H54 (cell line): ENCODE data around the gene TPPP3.

Source experiments
- DNase-seq: peaks from one replicate; pipeline ENCODE4 v3.0.0; 2011; ENCODE audit warnings: low spot score, mixed read lengths; ENCODE audit not compliant: insufficient read length
- FAIRE-seq: peaks from 3 replicates; lab custom pipeline; 2011; peaks lifted over from hg19 to GRCh38; lab: Jason Lieb, UNC
- POLR2A ChIP-seq: IDR thresholded peaks from 2 replicates; pipeline ENCODE4 v1.6.1; 2011; ENCODE audit warnings: low read depth, mild to moderate bottlenecking, low read length

The TPPP3 gene

DNA sequence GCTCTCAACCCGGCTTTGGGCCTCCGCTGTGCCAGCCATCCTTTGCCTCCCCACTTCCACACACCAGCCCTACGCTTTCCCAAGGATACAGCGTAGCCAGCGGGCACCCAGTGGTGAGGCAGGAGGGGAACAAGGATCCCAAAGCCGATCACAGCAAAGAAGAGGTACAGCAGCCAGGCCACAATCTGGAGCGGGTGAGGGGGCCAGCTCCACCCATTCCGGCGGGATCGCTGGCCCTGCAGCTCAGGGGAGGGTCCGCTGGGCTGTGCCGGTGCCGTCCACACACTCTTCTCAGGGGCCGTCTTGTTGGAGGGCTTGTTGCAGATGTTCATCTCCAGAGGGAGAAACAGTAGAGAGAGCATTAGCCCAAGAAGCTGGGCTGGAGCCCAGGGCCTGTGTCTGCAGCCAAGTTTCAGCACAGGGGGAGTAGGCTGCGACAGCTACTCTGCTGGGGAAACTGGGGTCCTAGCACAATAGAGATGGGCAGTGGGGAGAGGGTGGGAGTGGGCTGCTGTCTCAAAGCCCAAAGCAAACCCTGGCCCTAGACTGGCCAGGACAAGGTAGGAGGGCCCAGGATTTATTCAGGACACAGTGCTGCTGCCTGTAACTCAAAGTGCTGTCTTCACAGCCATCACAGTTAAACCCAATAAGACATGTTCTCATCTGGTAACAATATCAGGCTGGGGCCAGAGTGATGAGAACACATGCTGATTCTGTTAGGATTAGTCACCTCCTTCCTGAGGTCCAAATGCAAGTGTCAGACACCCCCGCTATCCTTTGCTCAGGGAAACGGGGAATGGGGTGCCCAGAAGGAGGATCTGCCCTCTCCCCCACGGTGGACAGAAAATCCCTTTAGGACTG lies 13.0 kb upstream of the TPPP3 start:
- FAIRE-seq (peak; percentile 89), DNase-seq (peak; percentile 96)
- no peak for TF ChIP-seq POLR2A

DNA sequence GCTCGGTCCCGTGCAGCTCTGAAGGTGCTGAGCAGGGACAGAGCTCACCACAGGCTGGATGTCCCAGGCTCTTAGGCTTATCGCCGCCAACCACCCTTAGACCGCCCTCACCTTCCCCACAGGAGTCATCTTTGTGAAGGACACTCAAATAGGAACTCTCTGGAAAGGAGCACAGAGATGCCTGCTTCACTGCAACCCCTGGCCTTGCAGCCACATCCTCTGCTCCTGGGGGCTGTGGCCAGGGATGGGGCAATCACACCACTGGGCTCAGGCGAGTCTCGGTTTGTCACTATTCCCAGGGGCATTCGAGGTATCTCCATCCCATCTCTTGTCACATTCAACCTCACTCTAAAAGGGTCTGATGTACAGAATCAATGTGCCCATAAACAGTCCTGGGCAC lies 12.0 kb upstream of the TPPP3 start:
- no peak for FAIRE-seq
- no peak for TF ChIP-seq POLR2A

DNA sequence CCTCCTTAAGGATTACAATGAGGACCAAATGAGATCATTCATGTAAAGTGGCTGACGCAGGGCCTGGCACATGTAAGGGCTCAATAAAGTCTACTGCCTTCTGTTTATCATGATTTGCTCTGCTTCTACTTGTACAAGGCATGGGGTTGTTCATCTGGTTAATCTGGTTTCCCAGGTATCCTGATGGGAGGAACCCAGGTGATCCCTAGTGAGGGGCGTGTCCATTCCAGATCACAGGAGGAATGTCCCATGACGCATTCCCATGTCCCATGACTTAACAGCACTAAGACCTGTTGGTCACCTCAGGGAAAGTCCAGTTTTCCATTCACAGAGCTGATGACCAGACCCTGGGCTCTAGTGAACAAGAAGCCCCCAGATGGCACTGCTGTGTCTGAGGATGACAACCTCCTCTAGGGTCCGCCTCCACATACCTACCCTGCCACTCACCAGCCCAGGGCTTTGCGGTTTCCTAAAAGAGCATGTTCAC lies 11.5 kb upstream of the TPPP3 start:
- no peak for TF ChIP-seq POLR2A
- no peak for FAIRE-seq
- no peak for DNase-seq

More for the DNA sequence above, 12.0 kb upstream of the TPPP3 start:
- DNase-seq: no peak

DNA sequence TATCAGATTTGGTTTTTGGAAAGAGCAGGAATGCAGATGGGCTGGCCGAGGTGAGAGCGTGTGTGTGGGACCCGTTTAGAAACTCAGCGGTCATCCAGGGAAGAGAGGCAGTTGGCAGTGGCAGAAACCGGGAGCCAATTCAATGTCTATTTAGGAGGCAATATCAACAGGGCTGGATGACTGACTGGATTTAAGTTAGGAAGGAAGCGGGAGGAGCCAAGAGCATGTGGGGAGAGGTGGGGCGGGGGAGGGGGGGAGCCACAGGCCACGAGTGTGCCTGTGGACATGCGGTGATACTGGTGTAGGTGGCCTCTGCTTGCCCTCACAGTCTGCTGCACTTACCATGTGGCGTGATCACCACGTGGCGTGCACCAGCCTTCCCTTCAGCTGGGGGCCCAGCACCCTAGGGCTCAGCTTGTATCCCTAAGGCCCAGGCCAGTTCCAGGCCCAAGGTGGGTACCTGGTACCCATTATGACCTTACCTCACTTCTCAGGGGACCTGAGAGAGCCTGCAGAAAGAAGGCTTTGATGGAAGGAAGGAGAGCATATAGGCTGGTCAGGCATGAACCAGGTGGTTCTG lies 10.8 kb upstream of the TPPP3 start:
- no peak for DNase-seq
- FAIRE-seq: no peak
- no peak for TF ChIP-seq POLR2A

DNA sequence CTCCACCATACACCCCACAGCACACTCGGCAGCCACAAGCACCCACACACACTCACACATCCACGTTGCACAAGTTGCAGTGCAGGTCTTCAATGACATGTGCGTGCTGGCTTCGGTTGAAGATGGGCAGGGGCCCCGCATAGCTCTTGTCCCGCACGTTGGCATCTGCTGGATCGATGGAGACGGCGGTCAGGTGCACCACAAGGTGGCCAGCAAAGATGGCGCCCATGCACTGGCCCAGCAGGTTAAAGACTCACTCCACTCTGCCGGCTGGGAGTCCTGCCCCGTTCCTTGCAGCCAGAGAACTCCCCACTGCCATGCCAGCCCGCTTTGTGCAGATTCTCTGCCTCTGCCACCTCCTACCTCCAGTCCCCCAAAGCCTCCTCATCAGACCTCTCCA lies 7.6 kb upstream of the TPPP3 start:
- DNase-seq: no peak
- no peak for FAIRE-seq
- TF ChIP-seq POLR2A: no peak

DNA sequence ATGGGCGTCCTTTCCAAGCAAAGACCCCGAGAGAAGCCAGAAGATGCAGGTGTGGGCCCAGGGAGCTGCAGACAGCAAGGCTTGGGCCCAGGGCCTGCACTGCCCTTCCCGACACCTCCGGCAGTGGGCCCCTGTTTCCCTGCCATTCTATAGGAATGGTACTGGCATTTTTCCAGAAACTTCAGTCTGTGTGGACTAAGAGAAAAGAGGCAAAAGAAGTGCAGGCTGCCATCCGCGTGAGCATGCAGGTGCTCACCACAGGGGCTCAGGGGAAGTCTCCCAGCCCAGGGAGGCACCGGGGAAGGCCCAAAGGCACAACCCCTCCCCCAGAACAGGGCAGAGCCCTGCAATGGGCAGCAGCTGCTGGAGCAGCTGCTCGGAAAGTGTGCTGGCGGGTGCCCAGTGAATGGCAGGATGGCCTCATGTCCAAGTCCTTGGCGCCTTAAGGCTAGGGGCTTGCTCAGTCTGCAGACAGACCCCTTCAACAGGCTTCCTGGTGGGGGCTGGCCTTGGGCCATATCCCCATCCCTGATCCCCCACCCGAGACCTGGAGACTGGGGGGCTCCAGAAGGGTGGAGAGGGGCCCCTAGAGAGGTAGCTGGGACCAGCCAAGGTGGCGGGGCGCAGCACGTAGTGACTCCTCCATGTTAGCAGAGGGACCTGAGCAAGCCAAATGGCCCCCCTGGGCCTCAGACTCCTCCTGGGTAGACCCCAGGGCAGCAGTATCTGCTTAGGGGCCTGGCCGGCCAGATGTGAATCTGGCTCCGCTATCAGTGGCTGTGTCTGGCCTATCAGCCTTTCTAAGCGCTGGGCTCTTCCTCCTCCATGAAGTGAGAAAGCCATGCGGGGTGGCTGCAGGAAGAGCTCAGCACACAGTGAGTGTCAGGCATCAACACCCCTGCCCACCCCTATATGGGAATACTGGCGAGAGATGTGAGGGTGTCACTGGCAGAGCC lies 6.7 kb upstream of the TPPP3 start:
- TF ChIP-seq POLR2A: no peak
- DNase-seq (no peak), FAIRE-seq (no peak)

DNA sequence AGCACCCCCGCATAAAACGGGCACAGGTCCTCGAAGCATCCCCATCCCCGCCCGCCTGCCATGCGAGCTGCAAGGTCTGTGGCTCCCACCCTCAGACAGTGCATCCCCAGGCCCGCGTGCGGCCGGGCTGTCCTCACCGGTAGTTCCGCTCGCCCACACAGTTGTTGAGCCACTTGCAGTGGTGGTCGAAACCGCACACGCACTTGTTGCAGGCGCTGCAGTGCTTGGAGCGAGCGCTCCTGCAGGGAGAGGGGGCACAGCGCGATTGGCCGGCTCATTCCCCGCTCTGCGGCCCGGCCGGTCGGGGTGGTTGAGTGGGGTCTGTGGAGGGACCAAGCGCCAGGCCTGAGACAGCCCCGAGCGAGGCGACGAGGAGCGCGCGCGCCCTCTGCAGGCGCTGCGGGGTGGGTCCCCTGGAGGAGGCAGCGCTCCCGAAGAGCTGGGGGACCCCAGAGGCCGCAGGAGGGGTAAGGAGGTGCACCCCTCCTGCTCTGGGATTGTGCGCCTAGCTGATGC lies 6.0 kb upstream of the TPPP3 start:
- TF ChIP-seq POLR2A: no peak
- no peak for DNase-seq

DNA sequence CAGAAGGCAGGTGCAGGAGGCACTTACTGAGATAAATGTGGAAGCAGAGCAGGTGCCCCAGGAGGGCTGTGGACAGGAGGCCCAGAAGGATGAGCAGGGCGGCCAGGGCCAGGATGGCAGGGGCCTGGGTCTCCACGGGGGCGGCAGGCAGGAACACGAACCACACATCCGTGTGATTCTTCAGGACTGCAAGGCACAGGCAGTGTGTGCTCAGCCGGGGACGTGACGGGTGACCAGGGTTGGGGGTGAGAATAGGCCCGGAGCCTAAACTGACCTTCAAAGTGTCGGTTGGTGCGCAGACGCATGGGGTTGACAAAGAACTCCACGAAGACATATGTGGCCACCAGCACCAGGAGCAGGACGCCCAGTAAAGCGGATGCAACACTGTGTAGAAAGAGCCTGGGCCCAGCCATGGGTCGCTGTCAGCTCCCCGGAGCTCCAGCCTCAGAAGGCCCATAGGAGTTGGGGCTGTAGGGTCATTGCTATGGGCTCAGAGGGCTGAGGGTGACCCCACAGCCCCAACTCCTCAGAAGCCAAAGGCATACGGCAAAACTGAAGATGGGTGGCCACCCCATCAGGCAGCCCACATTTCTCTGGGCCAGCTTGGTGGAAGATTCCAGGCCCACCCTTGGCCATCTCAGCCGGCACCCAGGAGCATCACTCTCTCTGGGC lies 5.4 kb upstream of the TPPP3 start:
- no peak for TF ChIP-seq POLR2A
- FAIRE-seq (no peak), DNase-seq (no peak)

More for the DNA sequence above, 6.0 kb upstream of the TPPP3 start:
- FAIRE-seq: no peak

DNA sequence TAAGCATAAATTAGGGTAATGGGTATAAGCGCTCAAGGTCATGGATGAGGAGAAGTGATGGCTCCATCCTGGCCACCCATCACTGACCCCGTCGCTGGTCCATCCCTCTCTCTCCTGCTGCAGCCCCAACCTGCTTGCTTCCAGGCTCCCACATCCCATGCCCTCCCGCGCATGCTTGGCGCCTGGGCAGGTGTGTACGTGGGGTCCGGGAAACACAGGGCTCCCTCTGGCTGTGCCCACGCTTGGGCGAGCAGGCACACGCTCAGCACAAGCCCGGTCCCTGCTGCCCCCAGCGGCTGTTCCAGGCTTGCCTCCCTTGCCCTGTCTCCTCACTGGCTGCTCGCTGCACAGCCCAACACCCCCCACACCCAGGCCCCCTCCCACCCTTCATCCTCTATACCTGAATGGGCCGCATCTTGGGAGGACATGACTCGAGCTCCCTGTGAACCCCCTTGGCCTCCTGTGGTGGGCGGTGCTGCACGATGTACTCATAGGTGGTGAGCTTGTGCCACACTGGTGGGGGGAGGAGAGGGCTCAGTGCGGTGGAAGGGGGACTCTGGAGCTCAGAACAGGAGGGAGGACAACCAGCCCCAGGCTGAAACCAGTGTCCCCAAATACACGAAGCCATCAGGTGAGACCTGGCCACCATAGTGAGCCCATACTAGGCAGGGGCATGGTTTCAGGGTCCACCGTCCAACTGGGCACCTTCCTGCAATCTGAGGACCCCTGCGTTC lies 4.7 kb upstream of the TPPP3 start:
- FAIRE-seq: no peak
- DNase-seq: no peak
- no peak for TF ChIP-seq POLR2A

DNA sequence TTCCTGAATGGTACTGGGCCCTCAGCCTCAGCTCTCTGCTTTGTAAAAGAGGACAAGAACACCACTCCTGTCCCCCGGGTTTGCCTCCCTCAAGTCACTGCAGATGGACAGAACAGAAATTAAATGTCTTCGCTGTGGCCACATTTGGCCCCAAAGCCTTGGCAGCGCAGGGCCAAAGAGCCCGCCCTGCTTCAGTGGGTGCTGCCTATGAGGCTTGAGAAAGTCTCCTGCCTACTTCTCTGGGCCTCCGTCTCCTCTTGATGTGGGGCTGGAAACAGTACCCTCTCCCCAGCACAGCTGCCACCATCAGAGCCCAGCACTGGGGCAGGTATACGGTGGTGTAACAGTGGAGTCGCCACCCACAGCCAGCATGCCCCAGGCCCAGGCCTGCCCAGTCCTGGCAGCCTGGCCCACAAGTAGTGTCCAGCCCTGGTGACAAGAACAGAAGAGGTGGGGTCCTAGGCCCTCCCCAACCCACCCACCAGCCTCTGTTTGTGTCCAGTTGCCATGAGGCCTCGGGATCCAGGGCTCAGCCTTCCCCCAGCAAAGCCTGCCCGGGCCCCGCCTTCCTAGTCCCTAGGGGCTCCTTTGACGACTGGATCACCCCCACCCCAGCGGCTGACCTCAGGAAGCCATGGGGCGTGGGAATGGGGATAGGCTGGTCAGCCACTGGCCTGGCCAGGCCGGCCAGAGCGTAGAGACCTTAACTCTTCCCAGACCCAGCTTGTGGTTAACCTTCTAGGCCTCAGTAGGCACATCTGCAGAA lies 3.9 kb upstream of the TPPP3 start:
- FAIRE-seq (no peak), DNase-seq (no peak)
- no peak for TF ChIP-seq POLR2A

DNA sequence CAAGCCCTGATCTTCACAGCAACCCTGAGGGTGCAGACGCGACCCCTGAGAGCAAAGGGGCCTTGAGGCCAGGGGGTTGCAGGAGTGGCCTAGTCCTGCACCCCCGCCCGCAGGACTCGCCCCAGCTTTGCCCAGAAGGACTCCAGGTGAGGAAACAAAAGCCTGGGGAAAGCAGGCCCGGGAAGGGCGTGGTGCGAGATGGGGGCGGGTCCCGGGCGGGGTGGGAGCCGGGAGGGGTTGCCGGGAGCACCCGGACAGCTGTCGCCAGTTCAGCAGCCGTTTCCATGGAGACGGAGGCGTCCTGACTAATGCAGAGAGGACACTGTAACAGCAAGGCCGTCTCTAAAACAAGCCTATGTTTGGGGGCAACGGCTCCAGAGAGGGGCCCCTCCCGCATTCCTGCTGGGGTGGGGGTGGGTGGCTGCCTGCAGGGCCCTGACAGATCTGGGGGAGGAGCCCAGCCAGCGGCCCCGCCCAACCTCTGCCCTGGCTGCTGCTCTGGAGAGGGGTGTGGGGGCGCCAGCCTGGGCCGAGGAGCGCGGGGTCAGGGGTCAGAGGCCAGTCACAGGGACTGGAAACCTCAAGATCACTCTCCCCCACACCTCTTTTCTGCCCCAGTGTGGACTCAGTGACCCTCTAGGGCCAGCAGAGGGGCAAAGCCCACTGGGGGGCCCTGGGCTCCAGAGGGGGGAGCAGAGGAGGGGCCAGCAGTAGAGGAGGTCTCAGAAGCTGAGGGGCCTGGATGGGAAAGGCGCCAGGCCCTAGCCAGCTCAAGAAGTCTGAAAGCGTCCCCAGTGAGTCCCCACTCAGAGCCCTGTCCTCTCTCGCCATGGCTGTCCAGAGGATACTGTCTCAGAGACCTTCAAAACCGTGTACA lies 3.1 kb upstream of the TPPP3 start:
- TF ChIP-seq POLR2A: no peak
- FAIRE-seq: no peak

More for the DNA sequence above, 3.1 kb upstream of the TPPP3 start:
- peak; percentile 97 for DNase-seq
